Measurements from ENCODE around the gene GPR108.

GPR108 gene

DNA sequence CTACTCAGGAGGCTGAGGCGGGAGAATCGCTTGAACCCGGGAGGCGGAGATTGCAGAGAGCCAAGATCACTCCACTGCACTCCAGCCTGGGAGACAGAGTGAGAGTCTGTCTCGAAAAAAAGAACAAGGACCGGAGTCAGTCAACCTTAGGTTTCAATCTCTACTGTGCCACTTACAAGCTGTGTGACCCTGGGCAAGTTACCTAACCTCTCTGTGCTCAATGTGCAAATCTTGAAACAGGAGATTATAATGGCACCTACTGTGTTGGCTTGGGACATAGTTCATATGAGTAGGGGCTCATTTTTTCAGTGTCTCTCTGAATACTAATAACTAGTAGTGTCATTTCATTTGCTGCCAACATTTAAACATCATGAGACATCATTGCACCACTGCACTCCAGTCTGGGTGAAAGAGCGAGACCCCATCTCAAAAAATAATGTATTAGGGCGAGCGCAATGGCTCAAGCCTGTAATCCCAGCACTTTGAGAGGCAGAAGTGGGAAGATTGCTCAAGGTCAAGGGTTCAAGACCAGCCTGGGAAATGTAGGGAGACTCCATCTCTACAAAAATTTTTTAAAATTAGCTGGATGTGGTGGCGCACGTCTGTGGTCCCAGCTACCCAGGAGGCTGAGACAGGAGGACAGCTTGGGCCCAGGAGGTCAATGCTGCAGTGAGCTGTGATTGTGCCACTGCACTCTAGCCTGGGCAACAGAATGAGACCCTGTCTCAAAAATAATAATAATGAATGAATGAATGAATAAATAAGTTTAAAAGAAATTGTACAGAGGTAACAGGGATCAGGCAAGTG, 22.4 kb downstream of the GPR108 start:
- H2AFZ ChIP-seq (ENCODE audit: low read depth), result no peak overlapping the region
- H3K79me2 ChIP-seq (ENCODE audit: insufficient read depth, low read depth), result no peaks in the 10 kb centered on the region
- H3K36me3 ChIP-seq (ENCODE audit: insufficient read depth), result no peaks in the 10 kb centered on the region
- no peak overlapping the region for H3K4me3 ChIP-seq (IDR thresholded peaks at IDR 0.05; ENCODE audit: insufficient read depth, low read depth, low read length)
- no peaks in the 10 kb centered on the region for H3K4me1 ChIP-seq (ENCODE audit: low read depth, poor library complexity, severe bottlenecking)
- peaks cover 24% of the 10 kb centered on the region for H3K27me3 ChIP-seq (ENCODE audit: insufficient read depth, low read depth)
- no peak overlapping the region for H3K4me2 ChIP-seq
- no peak overlapping the region for H3K9ac ChIP-seq
- no peak overlapping the region for H3K27ac ChIP-seq
- no peaks in the 10 kb centered on the region for H4K20me1 ChIP-seq (ENCODE audit: insufficient read depth)
- TF ChIP-seq, protein P1, sequence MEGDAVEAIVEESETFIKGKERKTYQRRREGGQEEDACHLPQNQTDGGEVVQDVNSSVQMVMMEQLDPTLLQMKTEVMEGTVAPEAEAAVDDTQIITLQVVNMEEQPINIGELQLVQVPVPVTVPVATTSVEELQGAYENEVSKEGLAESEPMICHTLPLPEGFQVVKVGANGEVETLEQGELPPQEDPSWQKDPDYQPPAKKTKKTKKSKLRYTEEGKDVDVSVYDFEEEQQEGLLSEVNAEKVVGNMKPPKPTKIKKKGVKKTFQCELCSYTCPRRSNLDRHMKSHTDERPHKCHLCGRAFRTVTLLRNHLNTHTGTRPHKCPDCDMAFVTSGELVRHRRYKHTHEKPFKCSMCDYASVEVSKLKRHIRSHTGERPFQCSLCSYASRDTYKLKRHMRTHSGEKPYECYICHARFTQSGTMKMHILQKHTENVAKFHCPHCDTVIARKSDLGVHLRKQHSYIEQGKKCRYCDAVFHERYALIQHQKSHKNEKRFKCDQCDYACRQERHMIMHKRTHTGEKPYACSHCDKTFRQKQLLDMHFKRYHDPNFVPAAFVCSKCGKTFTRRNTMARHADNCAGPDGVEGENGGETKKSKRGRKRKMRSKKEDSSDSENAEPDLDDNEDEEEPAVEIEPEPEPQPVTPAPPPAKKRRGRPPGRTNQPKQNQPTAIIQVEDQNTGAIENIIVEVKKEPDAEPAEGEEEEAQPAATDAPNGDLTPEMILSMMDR (conservative IDR thresholded peaks at IDR 0.05; ENCODE audit: low read depth, low read length), result no peak

DNA sequence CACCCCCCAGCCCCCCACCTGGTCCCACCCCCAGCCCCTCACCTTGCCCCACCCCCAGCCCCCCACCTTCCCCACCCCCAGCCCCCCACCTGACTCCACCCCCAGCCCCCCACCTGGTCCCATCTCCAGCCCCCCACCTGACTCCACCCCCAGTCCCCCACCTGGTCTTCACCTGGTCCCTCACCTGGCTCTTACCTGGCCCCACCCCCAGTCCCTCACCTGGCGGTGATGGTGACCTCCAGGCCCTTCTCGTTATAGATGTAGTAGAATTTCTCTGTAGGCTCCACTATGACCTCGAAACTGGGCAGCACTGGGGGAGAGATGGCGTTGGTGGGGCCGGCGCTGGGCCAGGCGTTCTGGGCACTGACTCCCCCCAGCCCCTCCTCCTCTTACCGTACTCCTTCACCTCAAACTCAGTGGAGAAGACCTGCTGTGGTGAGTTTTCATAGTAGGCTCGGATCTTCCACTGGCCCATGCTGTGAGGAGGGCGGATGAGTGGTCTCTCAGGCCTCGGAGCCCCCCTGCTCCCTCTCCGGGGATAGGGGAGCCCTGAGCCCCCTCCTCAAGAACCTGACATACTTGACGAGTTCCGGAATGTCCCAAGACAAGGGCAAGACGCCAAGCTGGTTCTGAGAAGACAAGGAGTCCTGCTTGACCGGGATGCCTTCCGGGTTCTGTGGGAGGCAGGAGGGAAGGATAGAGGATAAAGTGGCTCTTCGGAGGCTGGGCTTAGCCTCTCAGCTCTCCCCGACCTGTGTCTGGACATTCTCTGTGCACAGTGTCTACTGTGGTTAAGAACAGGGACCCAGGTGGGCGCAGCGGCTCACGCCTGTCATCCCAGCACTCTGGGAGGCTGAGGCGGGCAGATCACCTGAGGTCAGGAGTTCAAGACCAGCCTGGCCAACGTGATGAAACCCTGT, 23.3 kb downstream of the GPR108 start:
- Histone ChIP-seq H3K79me2 (ENCODE audit: insufficient read depth, low read depth) (no peaks in the 10 kb centered on the region), H3K4me2 (no peak overlapping the region), H4K20me1 (ENCODE audit: insufficient read depth) (no peaks in the 10 kb centered on the region), H3K36me3 (ENCODE audit: insufficient read depth) (no peaks in the 10 kb centered on the region), H3K9ac (no peak overlapping the region), H3K27me3 (ENCODE audit: insufficient read depth, low read depth) (peaks cover 33% of the 10 kb centered on the region), H3K4me3 (IDR thresholded peaks at IDR 0.05; ENCODE audit: insufficient read depth, low read depth, low read length) (no peak overlapping the region), H2AFZ (ENCODE audit: low read depth) (no peak overlapping the region), H3K27ac (no peak overlapping the region), H3K4me1 (ENCODE audit: low read depth, poor library complexity, severe bottlenecking) (no peaks in the 10 kb centered on the region)
- TF ChIP-seq, protein P1 (conservative IDR thresholded peaks at IDR 0.05; ENCODE audit: low read depth, low read length), result no peak

DNA sequence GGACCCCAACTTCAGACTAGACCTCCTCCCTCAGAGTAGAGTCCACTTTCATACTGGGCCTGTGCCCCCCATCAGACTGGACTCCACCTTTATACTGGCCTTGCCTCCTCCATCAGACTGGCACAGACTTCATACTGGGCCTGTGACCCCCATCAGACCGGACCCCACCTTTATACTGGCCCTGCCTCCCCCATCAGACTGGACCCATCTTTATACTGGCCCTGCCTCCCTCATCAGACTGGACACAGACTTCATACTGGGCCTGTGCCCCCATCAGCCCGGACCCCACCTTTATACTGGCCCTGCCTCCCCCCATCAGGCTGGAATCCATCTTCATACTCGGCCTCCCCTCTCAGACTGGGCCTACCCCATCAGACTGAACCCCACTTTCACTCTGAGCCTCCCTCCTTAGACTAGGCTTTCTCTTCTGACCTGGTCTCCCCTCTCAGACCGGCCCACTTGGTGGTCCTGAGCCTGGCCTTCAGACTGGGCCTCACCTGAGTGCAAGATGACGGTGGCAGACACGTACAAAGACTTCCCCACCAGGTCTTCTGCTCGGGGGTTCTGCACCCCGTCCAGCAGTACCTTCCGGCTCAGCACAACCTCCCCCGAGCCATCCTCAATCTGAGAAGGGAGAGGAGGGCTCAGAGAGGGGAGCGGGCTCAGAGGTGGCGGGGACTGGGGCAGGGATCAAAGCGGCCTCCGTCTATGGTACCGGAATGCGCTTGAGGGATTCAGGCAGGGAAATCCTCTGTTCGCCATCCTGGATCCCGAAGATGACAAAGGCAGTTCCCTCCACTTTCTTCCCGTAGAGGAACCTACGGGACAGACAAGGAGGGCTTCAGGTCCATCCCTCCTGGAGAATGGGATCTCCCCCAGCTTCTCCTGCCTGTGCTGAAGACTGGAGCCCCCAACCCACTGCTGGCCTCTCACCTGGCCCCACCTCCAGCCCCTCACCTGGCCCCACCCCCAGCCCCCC, 24.4 kb downstream of the GPR108 start:
- no peaks in the 10 kb centered on the region for H3K79me2 ChIP-seq (ENCODE audit: insufficient read depth, low read depth)
- TF ChIP-seq, protein P1 (conservative IDR thresholded peaks at IDR 0.05; ENCODE audit: low read depth, low read length), result no peak
- H3K4me3 ChIP-seq (IDR thresholded peaks at IDR 0.05; ENCODE audit: insufficient read depth, low read depth, low read length), result no peak overlapping the region
- H2AFZ ChIP-seq (ENCODE audit: low read depth), result no peak overlapping the region
- no peak overlapping the region for H3K4me2 ChIP-seq
- H3K27ac ChIP-seq, result no peak overlapping the region
- no peaks in the 10 kb centered on the region for H3K36me3 ChIP-seq (ENCODE audit: insufficient read depth)
- H3K4me1 ChIP-seq (ENCODE audit: low read depth, poor library complexity, severe bottlenecking), result no peaks in the 10 kb centered on the region
- H3K27me3 ChIP-seq (ENCODE audit: insufficient read depth, low read depth), result peaks cover 42% of the 10 kb centered on the region
- no peak overlapping the region for H3K9ac ChIP-seq
- H4K20me1 ChIP-seq (ENCODE audit: insufficient read depth), result no peaks in the 10 kb centered on the region

DNA sequence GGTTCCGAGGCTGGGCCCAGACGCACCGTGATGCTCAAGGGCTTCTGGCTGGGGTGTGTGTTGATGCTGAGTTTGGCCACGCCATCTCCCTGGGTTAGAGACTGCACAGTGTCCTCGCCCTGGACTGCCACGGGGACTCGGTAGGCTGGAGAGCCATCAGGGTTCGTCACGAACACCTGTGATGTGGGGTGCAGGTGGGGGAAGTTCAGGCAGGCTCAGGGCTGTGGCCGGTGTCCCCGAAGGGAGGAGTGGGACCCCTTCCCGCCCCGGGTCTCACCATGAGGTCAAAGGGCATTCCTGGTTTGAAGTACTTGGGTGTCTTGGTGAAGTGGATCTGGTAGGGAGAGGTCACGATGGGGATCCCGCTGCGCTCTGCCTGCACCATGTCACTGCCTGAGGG, 25.1 kb downstream of the GPR108 start:
- H3K4me3 ChIP-seq (IDR thresholded peaks at IDR 0.05; ENCODE audit: insufficient read depth, low read depth, low read length), result no peak overlapping the region
- no peak overlapping the region for H3K9ac ChIP-seq
- no peaks in the 10 kb centered on the region for H3K36me3 ChIP-seq (ENCODE audit: insufficient read depth)
- H3K4me1 ChIP-seq (ENCODE audit: low read depth, poor library complexity, severe bottlenecking), result no peaks in the 10 kb centered on the region
- no peaks in the 10 kb centered on the region for H4K20me1 ChIP-seq (ENCODE audit: insufficient read depth)
- peaks cover 42% of the 10 kb centered on the region for H3K27me3 ChIP-seq (ENCODE audit: insufficient read depth, low read depth)
- TF ChIP-seq, protein P1 (conservative IDR thresholded peaks at IDR 0.05; ENCODE audit: low read depth, low read length), result no peak
- no peak overlapping the region for H3K27ac ChIP-seq
- H2AFZ ChIP-seq (ENCODE audit: low read depth), result no peak overlapping the region
- no peak overlapping the region for H3K4me2 ChIP-seq
- no peaks in the 10 kb centered on the region for H3K79me2 ChIP-seq (ENCODE audit: insufficient read depth, low read depth)

All from KMS-11 (cell line).